ENCODE data around the gene IRF7.

DNA sequence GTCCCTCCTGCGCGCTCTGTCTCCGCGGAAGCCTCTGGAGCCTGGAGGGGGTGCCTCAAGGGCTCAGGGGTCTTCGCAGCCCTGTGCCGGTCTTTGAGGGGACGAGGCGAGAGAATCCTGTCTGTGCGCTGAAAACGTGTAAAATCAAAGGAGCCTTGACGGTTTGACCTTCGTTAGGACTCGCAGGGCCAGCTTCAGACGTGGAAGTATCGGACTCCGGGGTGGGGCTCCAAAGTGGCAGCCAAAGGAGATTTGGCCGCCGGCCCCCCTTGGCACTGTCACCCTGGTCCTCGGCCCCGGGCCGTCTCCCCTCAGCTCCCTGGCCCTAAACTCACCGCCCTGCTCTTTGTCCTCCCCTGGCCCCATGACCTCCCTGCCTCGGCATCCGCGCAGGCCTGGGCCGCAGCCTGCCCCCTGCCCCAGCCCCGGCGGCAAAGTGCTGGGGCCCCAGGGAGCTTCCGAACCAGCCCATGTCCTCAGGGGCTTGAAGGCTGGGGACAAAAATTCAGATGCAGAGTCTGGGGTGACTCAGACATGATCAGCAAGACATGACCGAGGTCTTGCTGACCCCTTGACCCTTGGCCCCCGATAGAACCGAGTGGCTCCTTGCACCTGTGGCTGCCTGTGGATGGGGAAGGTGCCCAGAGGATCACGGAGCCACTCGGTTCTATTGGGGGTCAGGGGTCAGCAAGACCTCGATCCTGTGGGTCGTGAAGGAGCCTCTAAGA is 46.4 kb downstream of the IRF7 start:
- TF ChIP-seq, protein P1, sequence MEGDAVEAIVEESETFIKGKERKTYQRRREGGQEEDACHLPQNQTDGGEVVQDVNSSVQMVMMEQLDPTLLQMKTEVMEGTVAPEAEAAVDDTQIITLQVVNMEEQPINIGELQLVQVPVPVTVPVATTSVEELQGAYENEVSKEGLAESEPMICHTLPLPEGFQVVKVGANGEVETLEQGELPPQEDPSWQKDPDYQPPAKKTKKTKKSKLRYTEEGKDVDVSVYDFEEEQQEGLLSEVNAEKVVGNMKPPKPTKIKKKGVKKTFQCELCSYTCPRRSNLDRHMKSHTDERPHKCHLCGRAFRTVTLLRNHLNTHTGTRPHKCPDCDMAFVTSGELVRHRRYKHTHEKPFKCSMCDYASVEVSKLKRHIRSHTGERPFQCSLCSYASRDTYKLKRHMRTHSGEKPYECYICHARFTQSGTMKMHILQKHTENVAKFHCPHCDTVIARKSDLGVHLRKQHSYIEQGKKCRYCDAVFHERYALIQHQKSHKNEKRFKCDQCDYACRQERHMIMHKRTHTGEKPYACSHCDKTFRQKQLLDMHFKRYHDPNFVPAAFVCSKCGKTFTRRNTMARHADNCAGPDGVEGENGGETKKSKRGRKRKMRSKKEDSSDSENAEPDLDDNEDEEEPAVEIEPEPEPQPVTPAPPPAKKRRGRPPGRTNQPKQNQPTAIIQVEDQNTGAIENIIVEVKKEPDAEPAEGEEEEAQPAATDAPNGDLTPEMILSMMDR (IDR thresholded peaks at IDR 0.05; ENCODE audit: low read depth, low read length), result no peak
- no peak for TF ChIP-seq EZH2phosphoT487 (IDR thresholded peaks at IDR 0.05; ENCODE audit: low read depth)
